ENCODE results near the gene NDUFB4.

Gene NDUFB4

DNA sequence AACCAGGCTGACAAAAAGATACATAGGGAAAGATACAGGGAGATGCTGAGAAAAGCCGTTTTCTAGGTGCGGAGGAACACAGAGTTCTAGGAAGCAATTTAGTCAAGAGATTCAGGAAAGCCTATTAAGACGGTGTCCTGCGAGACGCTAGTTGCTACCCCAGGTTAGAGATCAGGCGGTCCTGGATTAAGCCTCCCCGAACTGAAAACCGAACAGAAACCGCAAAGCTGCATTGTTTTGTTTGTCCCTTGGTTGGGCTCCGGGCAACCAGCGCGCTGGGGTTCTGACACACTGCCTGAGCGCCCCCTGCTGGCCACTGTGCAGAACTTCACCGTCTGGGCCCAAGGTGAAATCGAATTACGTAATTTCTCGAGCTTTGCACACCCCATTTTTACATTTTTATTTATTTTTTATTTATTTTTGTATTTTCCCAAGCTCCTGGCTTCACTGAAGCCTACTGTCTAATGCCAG, 37.3 kb upstream of the NDUFB4 start (continued):
- TF ChIP-seq, protein P1, sequence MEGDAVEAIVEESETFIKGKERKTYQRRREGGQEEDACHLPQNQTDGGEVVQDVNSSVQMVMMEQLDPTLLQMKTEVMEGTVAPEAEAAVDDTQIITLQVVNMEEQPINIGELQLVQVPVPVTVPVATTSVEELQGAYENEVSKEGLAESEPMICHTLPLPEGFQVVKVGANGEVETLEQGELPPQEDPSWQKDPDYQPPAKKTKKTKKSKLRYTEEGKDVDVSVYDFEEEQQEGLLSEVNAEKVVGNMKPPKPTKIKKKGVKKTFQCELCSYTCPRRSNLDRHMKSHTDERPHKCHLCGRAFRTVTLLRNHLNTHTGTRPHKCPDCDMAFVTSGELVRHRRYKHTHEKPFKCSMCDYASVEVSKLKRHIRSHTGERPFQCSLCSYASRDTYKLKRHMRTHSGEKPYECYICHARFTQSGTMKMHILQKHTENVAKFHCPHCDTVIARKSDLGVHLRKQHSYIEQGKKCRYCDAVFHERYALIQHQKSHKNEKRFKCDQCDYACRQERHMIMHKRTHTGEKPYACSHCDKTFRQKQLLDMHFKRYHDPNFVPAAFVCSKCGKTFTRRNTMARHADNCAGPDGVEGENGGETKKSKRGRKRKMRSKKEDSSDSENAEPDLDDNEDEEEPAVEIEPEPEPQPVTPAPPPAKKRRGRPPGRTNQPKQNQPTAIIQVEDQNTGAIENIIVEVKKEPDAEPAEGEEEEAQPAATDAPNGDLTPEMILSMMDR (tag by site-specific recombination; IDR thresholded peaks at IDR 0.05), result peak; percentile 65; the same call in 1 of the 2 replicates
- 0 out of 2 replicates have a peak, but pooled peaks have one; percentile 29 for TF ChIP-seq SP7 (tag by site-specific recombination; IDR thresholded peaks at IDR 0.05)

DNA sequence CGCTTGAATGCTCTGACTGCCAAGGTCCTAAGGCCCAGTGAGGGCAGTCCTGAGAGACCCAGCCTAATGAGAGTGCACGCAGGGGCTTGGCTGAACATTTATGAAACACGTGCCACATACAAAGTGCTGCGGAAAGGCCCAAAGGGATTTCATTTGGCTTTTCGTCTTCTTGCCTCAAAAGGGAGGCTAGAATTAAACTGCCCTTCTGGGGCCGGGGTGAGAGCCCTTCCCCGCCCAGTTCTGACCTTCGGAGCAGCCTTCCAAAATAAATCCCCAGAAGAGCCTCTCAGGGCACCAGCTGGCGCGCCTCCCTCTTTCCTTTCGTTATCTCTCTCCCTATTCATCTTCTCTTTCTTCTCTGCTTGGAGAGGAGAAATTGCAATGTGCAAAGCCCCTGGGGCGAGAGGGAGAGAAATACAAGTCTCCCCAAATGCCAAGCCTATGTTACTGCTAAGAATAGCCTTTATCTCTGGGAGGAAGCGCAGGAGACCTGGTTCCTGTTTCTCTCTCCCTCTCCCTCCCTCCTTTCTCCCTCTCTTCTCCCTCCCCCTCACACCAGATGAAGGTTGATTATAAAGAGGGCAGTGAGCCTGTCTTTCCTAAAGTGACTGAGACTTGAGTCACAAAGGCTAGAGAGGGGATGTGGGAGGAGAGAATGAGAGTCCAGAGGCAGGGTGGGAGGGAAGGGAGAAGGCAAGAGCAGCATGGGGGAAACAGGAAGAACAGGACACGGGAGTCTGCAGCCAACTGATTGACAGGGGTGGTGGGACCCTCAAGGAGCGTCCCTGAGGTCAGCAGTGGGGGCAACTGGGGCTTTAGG, 36.7 kb upstream of the NDUFB4 start:
- Histone ChIP-seq H3K27ac (ENCODE audit: extremely low read depth, low read depth, low read length) (no peak overlapping the region), H3K36me3 (ENCODE audit: control insufficient read depth in 2 of 2, insufficient read depth in 1 of 2, low read length in 2 of 2) (no peaks in the 10 kb centered on the region)

More for the DNA sequence above, 36.7 kb upstream of the NDUFB4 start:
- POLR2A ChIA-PET, result interaction anchor here (1.3 kb wide), 1 partner anchor 140 kb away, joined by 4 read pairs; no protein-coding TSS in a partner anchor
- Histone ChIP-seq H3K4me1 (ENCODE audit: control insufficient read depth, insufficient read depth, low read length) (no peaks in the 10 kb centered on the region), H3K4me3 (ENCODE audit: low read depth, low read length) (no peak overlapping the region), H3K9me3 (ENCODE audit: control insufficient read depth, insufficient read depth, low read depth, low read length) (no peaks in the 10 kb centered on the region)
- CTCF ChIA-PET, result interaction anchor here (0.6 to 7.2 kb wide), 25 partner anchors 8 to 667 kb away, joined by 3 to 83 read pairs (median 4); no protein-coding TSS in a partner anchor
- no peak for TF ChIP-seq ZSCAN5A (tag by site-specific recombination; IDR thresholded peaks at IDR 0.05)
- TF ChIP-seq ZFP3 (tag by site-specific recombination; IDR thresholded peaks at IDR 0.05; ENCODE audit: low read depth), result no peak
- TF ChIP-seq ZNF335 (tag by site-specific recombination; conservative IDR thresholded peaks at IDR 0.05), result peak; percentile 5; the same call in 1 of the 2 replicates
- TF ChIP-seq ZNF24 (tag by site-specific recombination; IDR thresholded peaks at IDR 0.05), result 0 out of 2 replicates have a peak, but pooled peaks have one; percentile 10
- no peak for TF ChIP-seq ZNF561 (tag by site-specific recombination; IDR thresholded peaks at IDR 0.05; ENCODE audit: borderline replicate concordance)
- TF ChIP-seq ZNF513 (tag by site-specific recombination; IDR thresholded peaks at IDR 0.05), result no peak
- no peak for TF ChIP-seq HOXA7 (CRISPR knock-in tag; IDR thresholded peaks at IDR 0.05; ENCODE audit: borderline replicate concordance)
- no peak for TF ChIP-seq ZNF416 (tag by site-specific recombination; IDR thresholded peaks at IDR 0.05)
- TF ChIP-seq ZNF398 (tag by site-specific recombination; IDR thresholded peaks at IDR 0.05), result peak; percentile 68
- TF ChIP-seq, protein P2, sequence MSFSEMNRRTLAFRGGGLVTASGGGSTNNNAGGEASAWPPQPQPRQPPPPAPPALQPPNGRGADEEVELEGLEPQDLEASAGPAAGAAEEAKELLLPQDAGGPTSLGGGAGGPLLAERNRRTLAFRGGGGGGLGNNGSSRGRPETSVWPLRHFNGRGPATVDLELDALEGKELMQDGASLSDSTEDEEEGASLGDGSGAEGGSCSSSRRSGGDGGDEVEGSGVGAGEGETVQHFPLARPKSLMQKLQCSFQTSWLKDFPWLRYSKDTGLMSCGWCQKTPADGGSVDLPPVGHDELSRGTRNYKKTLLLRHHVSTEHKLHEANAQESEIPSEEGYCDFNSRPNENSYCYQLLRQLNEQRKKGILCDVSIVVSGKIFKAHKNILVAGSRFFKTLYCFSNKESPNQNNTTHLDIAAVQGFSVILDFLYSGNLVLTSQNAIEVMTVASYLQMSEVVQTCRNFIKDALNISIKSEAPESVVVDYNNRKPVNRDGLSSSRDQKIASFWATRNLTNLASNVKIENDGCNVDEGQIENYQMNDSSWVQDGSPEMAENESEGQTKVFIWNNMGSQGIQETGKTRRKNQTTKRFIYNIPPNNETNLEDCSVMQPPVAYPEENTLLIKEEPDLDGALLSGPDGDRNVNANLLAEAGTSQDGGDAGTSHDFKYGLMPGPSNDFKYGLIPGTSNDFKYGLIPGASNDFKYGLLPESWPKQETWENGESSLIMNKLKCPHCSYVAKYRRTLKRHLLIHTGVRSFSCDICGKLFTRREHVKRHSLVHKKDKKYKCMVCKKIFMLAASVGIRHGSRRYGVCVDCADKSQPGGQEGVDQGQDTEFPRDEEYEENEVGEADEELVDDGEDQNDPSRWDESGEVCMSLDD (tag by site-specific recombination; IDR thresholded peaks at IDR 0.05), result no peak
- TF ChIP-seq ZNF112 (tag by site-specific recombination; IDR thresholded peaks at IDR 0.05), result no peak
- no peak for TF ChIP-seq ZNF169 (tag by site-specific recombination; IDR thresholded peaks at IDR 0.05)
- TF ChIP-seq ZFHX2 (tag by site-specific recombination; conservative IDR thresholded peaks at IDR 0.05), result peak; percentile 31; the same call in 1 of the 2 replicates
- TF ChIP-seq, protein P3, sequence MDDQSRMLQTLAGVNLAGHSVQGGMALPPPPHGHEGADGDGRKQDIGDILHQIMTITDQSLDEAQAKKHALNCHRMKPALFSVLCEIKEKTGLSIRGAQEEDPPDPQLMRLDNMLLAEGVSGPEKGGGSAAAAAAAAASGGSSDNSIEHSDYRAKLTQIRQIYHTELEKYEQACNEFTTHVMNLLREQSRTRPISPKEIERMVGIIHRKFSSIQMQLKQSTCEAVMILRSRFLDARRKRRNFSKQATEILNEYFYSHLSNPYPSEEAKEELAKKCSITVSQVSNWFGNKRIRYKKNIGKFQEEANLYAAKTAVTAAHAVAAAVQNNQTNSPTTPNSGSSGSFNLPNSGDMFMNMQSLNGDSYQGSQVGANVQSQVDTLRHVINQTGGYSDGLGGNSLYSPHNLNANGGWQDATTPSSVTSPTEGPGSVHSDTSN (CRISPR knock-in tag; IDR thresholded peaks at IDR 0.05), result no peak

Measured in HEK293 (cell line).